ENCODE data around the gene HK1.

DNA sequence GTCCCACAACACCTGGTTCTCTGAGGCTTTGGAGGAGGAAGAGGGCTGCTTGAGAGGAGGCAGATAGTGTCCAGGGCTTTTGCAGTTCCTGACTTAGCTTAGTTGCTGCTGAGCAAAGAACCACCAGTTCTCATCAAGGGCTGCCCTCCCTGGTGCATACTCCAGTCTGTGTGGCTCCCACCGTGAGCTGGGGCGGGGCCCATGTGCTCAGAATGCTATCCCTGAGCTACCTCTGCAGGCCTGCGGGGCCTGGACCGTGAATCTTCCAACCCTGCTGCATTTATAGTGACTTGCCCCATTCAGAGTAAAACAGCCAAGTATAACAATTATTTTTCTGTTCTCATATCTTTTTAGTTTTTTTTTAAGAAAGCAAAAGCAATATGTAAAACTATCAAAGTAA is 89.2 kb downstream of the HK1 start:
- TF ChIP-seq, protein P1, sequence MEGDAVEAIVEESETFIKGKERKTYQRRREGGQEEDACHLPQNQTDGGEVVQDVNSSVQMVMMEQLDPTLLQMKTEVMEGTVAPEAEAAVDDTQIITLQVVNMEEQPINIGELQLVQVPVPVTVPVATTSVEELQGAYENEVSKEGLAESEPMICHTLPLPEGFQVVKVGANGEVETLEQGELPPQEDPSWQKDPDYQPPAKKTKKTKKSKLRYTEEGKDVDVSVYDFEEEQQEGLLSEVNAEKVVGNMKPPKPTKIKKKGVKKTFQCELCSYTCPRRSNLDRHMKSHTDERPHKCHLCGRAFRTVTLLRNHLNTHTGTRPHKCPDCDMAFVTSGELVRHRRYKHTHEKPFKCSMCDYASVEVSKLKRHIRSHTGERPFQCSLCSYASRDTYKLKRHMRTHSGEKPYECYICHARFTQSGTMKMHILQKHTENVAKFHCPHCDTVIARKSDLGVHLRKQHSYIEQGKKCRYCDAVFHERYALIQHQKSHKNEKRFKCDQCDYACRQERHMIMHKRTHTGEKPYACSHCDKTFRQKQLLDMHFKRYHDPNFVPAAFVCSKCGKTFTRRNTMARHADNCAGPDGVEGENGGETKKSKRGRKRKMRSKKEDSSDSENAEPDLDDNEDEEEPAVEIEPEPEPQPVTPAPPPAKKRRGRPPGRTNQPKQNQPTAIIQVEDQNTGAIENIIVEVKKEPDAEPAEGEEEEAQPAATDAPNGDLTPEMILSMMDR (IDR thresholded peaks at IDR 0.05; ENCODE audit: low read depth, low read length), result no peak
- TF ChIP-seq EZH2phosphoT487 (IDR thresholded peaks at IDR 0.05; ENCODE audit: low read depth), result no peak
